Liver (tissue), 3 donors: ENCODE results near the gene EDDM13.
"Not testable (repeated sequence)": the region's sequence is repeated elsewhere in the genome, so short reads cannot be mapped to it uniquely, and the experiment has no call there.

Experiments
- CTCF ChIP-seq: fragments of 150-350 bp; IDR thresholded peaks from 2 replicates; pipeline ENCODE4 v1.5.1; 2017; ENCODE audit warnings: improper control_type of control experiment, low read depth, low read length; ENCODE audit not compliant: missing input control
- EGR1 ChIP-seq, 2 donors: IDR thresholded peaks; 2 replicates each; pipeline ENCODE4 v1.6.1; 2016 to 2018; ENCODE audit warnings: antibody characterized with exemption in 2 of 2, low read depth in 2 of 2
- GABPA ChIP-seq, 2 donors: IDR thresholded peaks in 1 of 2; conservative IDR thresholded peaks in 1 of 2; 2 replicates each; pipeline ENCODE4 v1.6.1; 2016; ENCODE audit warnings: antibody characterized with exemption in 2 of 2, mild to moderate bottlenecking in 1 of 2, moderate library complexity in 1 of 2
- JUND ChIP-seq, 2 donors: IDR thresholded peaks; 2 replicates each; pipeline ENCODE4 v1.6.1; 2016; ENCODE audit warnings: antibody characterized with exemption in 2 of 2
- MAX ChIP-seq: IDR thresholded peaks from 2 replicates; pipeline ENCODE4 v1.6.1; 2016; ENCODE audit warnings: antibody characterized with exemption
- RAD21 ChIP-seq, 2 donors: IDR thresholded peaks; 2 replicates each; pipeline ENCODE4 v1.6.1; 2016; ENCODE audit warnings: antibody characterized with exemption in 2 of 2, mild to moderate bottlenecking in 2 of 2
- RXRA ChIP-seq, 2 donors: IDR thresholded peaks; 2 replicates each; pipeline ENCODE4 v1.6.1; 2017 to 2018; ENCODE audit warnings: antibody characterized with exemption in 2 of 2, mild to moderate bottlenecking in 1 of 2
- SP1 ChIP-seq: IDR thresholded peaks from 2 replicates; pipeline ENCODE4 v1.6.1; 2018; ENCODE audit warnings: antibody characterized with exemption, mild to moderate bottlenecking
- TAF1 ChIP-seq: conservative IDR thresholded peaks from 2 replicates; pipeline ENCODE4 v1.6.1; 2016; ENCODE audit warnings: antibody characterized with exemption, mild to moderate bottlenecking
- YY1 ChIP-seq: IDR thresholded peaks from 2 replicates; pipeline ENCODE4 v1.6.1; 2016; ENCODE audit warnings: antibody characterized with exemption, mild to moderate bottlenecking
- ZBTB33 ChIP-seq: IDR thresholded peaks from 2 replicates; pipeline ENCODE4 v1.6.1; 2016; ENCODE audit warnings: antibody characterized with exemption
- TF ChIP-seq, protein P1 (sequence below): IDR thresholded peaks from 2 replicates; pipeline ENCODE4 v1.6.1; 2016; ENCODE audit warnings: antibody characterized with exemption, mild to moderate bottlenecking
- donor health status: healthy.
- donor health status: healthy.

DNA sequence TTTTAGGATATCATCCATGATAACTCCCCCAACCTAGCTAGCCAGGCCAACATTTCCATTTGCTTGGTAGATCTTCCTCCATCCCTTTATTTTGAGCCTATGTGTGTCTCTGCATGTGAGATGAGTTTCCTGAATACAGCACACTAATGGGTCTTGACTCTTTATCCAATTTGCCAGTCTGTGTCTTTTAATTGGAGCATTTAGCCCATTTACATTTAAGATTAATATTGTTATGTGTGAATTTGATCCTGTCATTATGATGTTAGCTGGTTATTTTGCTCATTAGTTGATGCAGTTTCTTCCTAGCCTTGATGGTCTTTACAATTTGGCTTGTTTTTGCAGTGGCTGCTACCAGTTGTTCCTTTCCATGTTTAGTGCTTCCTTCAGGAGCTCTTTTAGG is 62.8 kb downstream of the EDDM13 start:
- TF ChIP-seq CTCF; SP1; ZBTB33; TAF1; RAD21 (IDR thresholded peaks at IDR 0.05); YY1; EGR1 (IDR thresholded peaks at IDR 0.05; ENCODE audit: low read depth in 2 of 2); GABPA (IDR thresholded peaks at IDR 0.05 in 1 of 2, conservative IDR thresholded peaks at IDR 0.05 in 1 of 2); MAX; JUND (IDR thresholded peaks at IDR 0.05); RXRA (IDR thresholded peaks at IDR 0.05): not testable (repeated sequence)
- TF ChIP-seq, protein P1, sequence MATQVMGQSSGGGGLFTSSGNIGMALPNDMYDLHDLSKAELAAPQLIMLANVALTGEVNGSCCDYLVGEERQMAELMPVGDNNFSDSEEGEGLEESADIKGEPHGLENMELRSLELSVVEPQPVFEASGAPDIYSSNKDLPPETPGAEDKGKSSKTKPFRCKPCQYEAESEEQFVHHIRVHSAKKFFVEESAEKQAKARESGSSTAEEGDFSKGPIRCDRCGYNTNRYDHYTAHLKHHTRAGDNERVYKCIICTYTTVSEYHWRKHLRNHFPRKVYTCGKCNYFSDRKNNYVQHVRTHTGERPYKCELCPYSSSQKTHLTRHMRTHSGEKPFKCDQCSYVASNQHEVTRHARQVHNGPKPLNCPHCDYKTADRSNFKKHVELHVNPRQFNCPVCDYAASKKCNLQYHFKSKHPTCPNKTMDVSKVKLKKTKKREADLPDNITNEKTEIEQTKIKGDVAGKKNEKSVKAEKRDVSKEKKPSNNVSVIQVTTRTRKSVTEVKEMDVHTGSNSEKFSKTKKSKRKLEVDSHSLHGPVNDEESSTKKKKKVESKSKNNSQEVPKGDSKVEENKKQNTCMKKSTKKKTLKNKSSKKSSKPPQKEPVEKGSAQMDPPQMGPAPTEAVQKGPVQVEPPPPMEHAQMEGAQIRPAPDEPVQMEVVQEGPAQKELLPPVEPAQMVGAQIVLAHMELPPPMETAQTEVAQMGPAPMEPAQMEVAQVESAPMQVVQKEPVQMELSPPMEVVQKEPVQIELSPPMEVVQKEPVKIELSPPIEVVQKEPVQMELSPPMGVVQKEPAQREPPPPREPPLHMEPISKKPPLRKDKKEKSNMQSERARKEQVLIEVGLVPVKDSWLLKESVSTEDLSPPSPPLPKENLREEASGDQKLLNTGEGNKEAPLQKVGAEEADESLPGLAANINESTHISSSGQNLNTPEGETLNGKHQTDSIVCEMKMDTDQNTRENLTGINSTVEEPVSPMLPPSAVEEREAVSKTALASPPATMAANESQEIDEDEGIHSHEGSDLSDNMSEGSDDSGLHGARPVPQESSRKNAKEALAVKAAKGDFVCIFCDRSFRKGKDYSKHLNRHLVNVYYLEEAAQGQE, result not testable (repeated sequence)
